Peyer's patch (tissue), 4 donors: ENCODE measurements around the gene ZNF860. TPM values are rescaled to one million over a fixed set of nuclear protein-coding genes. Genes with fewer than 3 reads are reported as not detected.

ENCODE experiments used
- DNase-seq, 3 donors: peaks; one replicate each; pipeline ENCODE4 v3.0.0-alpha.2; 2017 to 2019
- H3K27ac ChIP-seq, 4 donors: fragments of 200-600 bp; sonication (generic); one replicate each; pipeline ENCODE4 v1.5.1; 2016 to 2019
- H3K27me3 ChIP-seq, 2 donors: fragments of 200-600 bp; sonication (generic); one replicate each; pipeline ENCODE4 v1.5.1; 2019
- H3K36me3 ChIP-seq, 3 donors: fragments of 200-600 bp; sonication (generic); one replicate each; pipeline ENCODE4 v1.5.1; 2016 to 2019
- H3K4me1 ChIP-seq, 4 donors: fragments of 200-600 bp; sonication (generic); one replicate each; pipeline ENCODE4 v1.5.1; 2016 to 2019
- H3K4me3 ChIP-seq, 4 donors: fragments of 200-600 bp; sonication (generic); 1 replicate in 3 of 4; 2 replicates in 1 of 4; pipeline ENCODE4 v1.5.1; 2016 to 2019; ENCODE audit warnings: mild to moderate bottlenecking in 1 of 4
- H3K9me3 ChIP-seq, 4 donors: fragments of 200-600 bp; sonication (generic); one replicate each; pipeline ENCODE4 v1.5.1; 2016 to 2019; ENCODE audit warnings: mild to moderate bottlenecking in 1 of 4
- CTCF ChIP-seq, 6 experiments: fragments of 450-650 bp in 4 of 6; fragments of 200-600 bp in 2 of 6; sonication (generic) in 1 of 6; IDR thresholded peaks; one replicate each; pipeline ENCODE4 v1.5.1; 2017 to 2019; ENCODE audit warnings: antibody characterized with exemption in 6 of 6, mild to moderate bottlenecking in 3 of 6, moderate library complexity in 1 of 6
- POLR2A ChIP-seq, 2 donors: fragments of 450-650 bp; IDR thresholded peaks; one replicate each; pipeline ENCODE4 v1.5.1; 2017; ENCODE audit warnings: antibody characterized with exemption in 2 of 2, mild to moderate bottlenecking in 2 of 2, moderate library complexity in 2 of 2
- total RNA-seq, 4 donors: library from RNA; depleted of rRNA; stranded (reverse); fragments of >200 nt; gene quantifications; one replicate each; pipeline ENCODE4 v1.1.0, GENCODE V29; 2016

ZNF860 gene
- total RNA-seq, 4 donors from 2014 or later: 0.80 to 10.7 TPM; not detected in 2

- no peak for DNase-seq
- no peak for TF ChIP-seq POLR2A (IDR thresholded peaks at IDR 0.05)
- Histone ChIP-seq H3K36me3 (no peaks in the 10 kb centered on the region), H3K4me1 (peaks cover 0 to 6% (median 0%) of the 10 kb centered on the region in 4 donors), H3K4me3 (no peak overlapping the region), H3K27ac (peak overlapping the region; percentile 5 to 71 (median 48)), H3K27me3 (no peaks in the 10 kb centered on the region), H3K9me3 (no peaks in the 10 kb centered on the region)
Measured at GRCh38 chr3:31968927-31969418, 12.6 kb upstream of the ZNF860 start.

GRCh38 chr3:31971607-31972006 is 9.9 kb upstream of the ZNF860 start:
- TF ChIP-seq POLR2A (IDR thresholded peaks at IDR 0.05): no peak
- no peak for TF ChIP-seq CTCF (IDR thresholded peaks at IDR 0.05)
- H3K36me3 ChIP-seq: no peaks in the 10 kb centered on the region
- H3K4me3 ChIP-seq: no peak overlapping the region
- no peaks in the 10 kb centered on the region for H3K27me3 ChIP-seq
- peaks cover 0 to 6% (median 0%) of the 10 kb centered on the region in 4 donors for H3K4me1 ChIP-seq
- peak overlapping the region in 1 of 4 donors; percentile 59 for H3K27ac ChIP-seq
- no peak for DNase-seq
- no peaks in the 10 kb centered on the region for H3K9me3 ChIP-seq

GRCh38 chr3:31973081-31973480 is 8.5 kb upstream of the ZNF860 start:
- H3K27ac ChIP-seq: peak overlapping the region in 1 of 4 donors; percentile 59
- no peaks in the 10 kb centered on the region for H3K27me3 ChIP-seq
- no peaks in the 10 kb centered on the region for H3K9me3 ChIP-seq
- H3K4me1 ChIP-seq: peaks cover 0 to 6% (median 0%) of the 10 kb centered on the region in 4 donors
- DNase-seq: no peak
- no peak for TF ChIP-seq CTCF (IDR thresholded peaks at IDR 0.05)
- no peak for TF ChIP-seq POLR2A (IDR thresholded peaks at IDR 0.05)
- H3K36me3 ChIP-seq: no peaks in the 10 kb centered on the region
- H3K4me3 ChIP-seq: no peak overlapping the region

- no peak for TF ChIP-seq CTCF (IDR thresholded peaks at IDR 0.05)
- TF ChIP-seq POLR2A (IDR thresholded peaks at IDR 0.05): no peak
- DNase-seq: no peak
- Histone ChIP-seq H3K27ac (peak overlapping the region in 1 of 4 donors; percentile 59), H3K36me3 (no peaks in the 10 kb centered on the region), H3K4me1 (peaks cover 0 to 2% (median 0%) of the 10 kb centered on the region in 4 donors), H3K4me3 (no peak overlapping the region), H3K27me3 (no peaks in the 10 kb centered on the region), H3K9me3 (no peaks in the 10 kb centered on the region)
Measured at GRCh38 chr3:31973837-31974236, 7.7 kb upstream of the ZNF860 start.

- Histone ChIP-seq H3K4me1 (peaks cover 0 to under 1% (median 0%) of the 10 kb centered on the region in 4 donors), H3K27ac (no peak overlapping the region), H3K9me3 (no peaks in the 10 kb centered on the region), H3K4me3 (no peak overlapping the region), H3K27me3 (no peaks in the 10 kb centered on the region), H3K36me3 (no peaks in the 10 kb centered on the region)
- TF ChIP-seq POLR2A (IDR thresholded peaks at IDR 0.05) (no peak), CTCF (IDR thresholded peaks at IDR 0.05) (no peak)
- DNase-seq: no peak
Measured at GRCh38 chr3:31974471-31974870, 7.1 kb upstream of the ZNF860 start.

GRCh38 chr3:31974964-31975363 is 6.6 kb upstream of the ZNF860 start:
- Histone ChIP-seq H3K27ac (no peak overlapping the region), H3K36me3 (no peaks in the 10 kb centered on the region), H3K27me3 (no peaks in the 10 kb centered on the region), H3K4me3 (no peak overlapping the region), H3K9me3 (no peaks in the 10 kb centered on the region), H3K4me1 (peaks cover 0 to 3% (median 0%) of the 10 kb centered on the region in 4 donors)
- DNase-seq: no peak
- no peak for TF ChIP-seq POLR2A (IDR thresholded peaks at IDR 0.05)
- TF ChIP-seq CTCF (IDR thresholded peaks at IDR 0.05): no peak
